Psoas muscle (tissue), 8 donors: ENCODE measurements around the gene LGALS3. TPM values are rescaled to one million over a fixed set of nuclear protein-coding genes. Genes with fewer than 3 reads are reported as not detected.

Source experiments
- ATAC-seq, 4 donors: fragments of 200-7000 bp; cut with Tn5 transposase; one replicate each; pipeline ENCODE4 v1.9.1; 2020; ENCODE audit warnings: moderate library complexity in 3 of 4, mild to moderate bottlenecking in 2 of 4
- DNase-seq, 2 donors: peaks; one replicate each; pipeline ENCODE4 v3.0.0-alpha.2; 2020
- H3K27ac ChIP-seq: fragments of 200-600 bp; one replicate; pipeline ENCODE4 v1.8.0; 2022
- H3K27me3 ChIP-seq, 3 donors: fragments of 200-600 bp in 1 of 3; one replicate each; pipeline versions ENCODE4 v1.6.1 to v1.8.0; 2013 to 2022; ENCODE audit warnings: low read length in 2 of 3, mild to moderate bottlenecking in 2 of 3, moderate library complexity in 1 of 3; ENCODE audit not compliant: insufficient read depth in 3 of 3
- H3K36me3 ChIP-seq, 2 donors: fragments of 200-600 bp in 1 of 2; one replicate each; pipeline versions ENCODE4 v1.6.1 to v1.8.0; 2013 to 2022; ENCODE audit warnings: low read depth in 1 of 2, mild to moderate bottlenecking in 1 of 2, moderate library complexity in 1 of 2; ENCODE audit not compliant: insufficient read depth in 1 of 2
- H3K4me1 ChIP-seq: fragments of 200-600 bp; one replicate; pipeline ENCODE4 v1.8.0; 2022
- H3K4me3 ChIP-seq: fragments of 200-600 bp; one replicate; pipeline ENCODE4 v1.8.0; 2022; ENCODE audit warnings: mild to moderate bottlenecking
- H3K9me3 ChIP-seq: fragments of 200-600 bp; one replicate; pipeline ENCODE4 v1.8.0; 2022
- WGBS, 3 donors: extraction: QIAGEN DNeasy Blood & Tissue Kit; methylation state at CpG; one replicate each; pipeline versions ENCODE4 v1.1.6 to v1.1.7; 2013; 5-methylcytosine and 5-hydroxymethylcytosine counted together
- intact Hi-C, 2 donors: fragments of 100-400 bp; cut with DNase I; formaldehyde crosslinking; loops; one replicate each; pipeline versions ENCODE4 v1.11.0 to v1.14.2; 2022
- polyA plus RNA-seq, 3 donors: library from polyadenylated mRNA; stranded (reverse); fragments of 200-250 nt; gene quantifications; one replicate each; pipeline ENCODE4 v1.2.3, GENCODE V29; 2013
- total RNA-seq, 4 donors: library from RNA; stranded (reverse); fragmentation: NEBNext Ultra II Directional in 2 of 4; extraction: Animal tissue kit (Norgen Biotek cat#: 25700) in 2 of 4; gene quantifications; one replicate each; pipeline versions ENCODE4 v1.2.1 to v1.2.4, GENCODE V29; 2021 to 2023
- TF ChIP-seq, protein P1 (sequence below): fragments of 200-600 bp; IDR thresholded peaks from one replicate; pipeline ENCODE4 v1.8.0; 2022; ENCODE audit warnings: antibody characterized with exemption
- donor health status: healthy with polysubstance abuse.
- donor health status: DM: no; HTN: no; CAD: no; lungs with moderate emphysema.
- donor health status: Bipolar disorder and iron deficiency.
- donor health status: healthy.
- donor health status: DM: yes; HTN: yes; CAD: no.
- donor health status: DM: no; HTN: no; CAD: no.
- donor health status: DM: no; HTN: no; CAD: no.
- donor health status: DM: yes; HTN: yes; CAD: no.

Gene LGALS3
- total and polyA plus RNA-seq, 7 donors = 27.7 to 71.4 (median 44.7) TPM

DNA sequence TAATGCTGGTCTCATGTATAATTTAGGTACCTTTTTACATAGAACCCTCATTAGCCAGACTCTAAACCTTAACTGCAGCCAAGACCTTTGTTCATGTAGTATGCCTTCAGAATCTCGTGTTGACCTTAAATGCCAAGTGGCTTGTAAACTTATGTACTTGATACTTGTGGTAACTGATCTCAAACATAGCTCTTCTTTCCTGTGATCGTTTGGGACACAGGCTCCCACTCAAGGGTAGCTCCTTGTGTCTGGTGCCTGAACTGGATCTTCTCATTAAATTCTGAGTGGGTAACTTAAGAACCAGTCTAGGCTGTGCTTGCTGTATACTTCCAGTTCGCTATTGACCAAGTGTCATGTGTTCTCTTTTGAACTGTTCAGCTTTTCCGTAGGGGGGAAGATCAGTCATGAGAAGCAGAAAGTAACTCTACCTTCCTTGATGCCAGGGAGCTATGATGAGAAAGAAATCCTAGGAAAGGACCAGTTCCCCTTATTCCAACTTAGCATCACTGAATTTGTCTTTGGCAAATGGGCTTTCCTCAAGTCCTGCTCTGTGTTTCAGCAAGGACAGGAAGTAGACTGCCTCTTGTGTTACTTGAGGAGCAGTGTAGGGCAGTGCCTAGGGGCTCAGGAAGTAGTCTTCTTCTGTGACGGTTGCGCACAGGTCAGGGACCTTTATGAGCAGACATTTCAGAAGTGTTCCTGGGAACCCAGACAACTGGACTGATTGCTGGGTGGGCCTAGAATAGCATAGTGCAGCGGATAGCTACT is 2.5 kb downstream of the LGALS3 start:
- H3K27me3 ChIP-seq = peaks cover 0 to 1% (median 0%) of the 10 kb centered on the region in 3 donors
- no peak for ATAC-seq
- no peaks in the 10 kb centered on the region for H3K36me3 ChIP-seq
- no peaks in the 10 kb centered on the region for H3K9me3 ChIP-seq
- DNase-seq = no peak
- no peaks in the 10 kb centered on the region for H3K4me1 ChIP-seq
- peak overlapping the region; percentile 19 for H3K27ac ChIP-seq
- 60 to 70% (median 63%) methylated on average over 7 of the region's 7 CpGs for WGBS, 3 donors
- TF ChIP-seq, protein P1, sequence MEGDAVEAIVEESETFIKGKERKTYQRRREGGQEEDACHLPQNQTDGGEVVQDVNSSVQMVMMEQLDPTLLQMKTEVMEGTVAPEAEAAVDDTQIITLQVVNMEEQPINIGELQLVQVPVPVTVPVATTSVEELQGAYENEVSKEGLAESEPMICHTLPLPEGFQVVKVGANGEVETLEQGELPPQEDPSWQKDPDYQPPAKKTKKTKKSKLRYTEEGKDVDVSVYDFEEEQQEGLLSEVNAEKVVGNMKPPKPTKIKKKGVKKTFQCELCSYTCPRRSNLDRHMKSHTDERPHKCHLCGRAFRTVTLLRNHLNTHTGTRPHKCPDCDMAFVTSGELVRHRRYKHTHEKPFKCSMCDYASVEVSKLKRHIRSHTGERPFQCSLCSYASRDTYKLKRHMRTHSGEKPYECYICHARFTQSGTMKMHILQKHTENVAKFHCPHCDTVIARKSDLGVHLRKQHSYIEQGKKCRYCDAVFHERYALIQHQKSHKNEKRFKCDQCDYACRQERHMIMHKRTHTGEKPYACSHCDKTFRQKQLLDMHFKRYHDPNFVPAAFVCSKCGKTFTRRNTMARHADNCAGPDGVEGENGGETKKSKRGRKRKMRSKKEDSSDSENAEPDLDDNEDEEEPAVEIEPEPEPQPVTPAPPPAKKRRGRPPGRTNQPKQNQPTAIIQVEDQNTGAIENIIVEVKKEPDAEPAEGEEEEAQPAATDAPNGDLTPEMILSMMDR = peak; percentile 15
- intact Hi-C loops = no loop called here
- peak overlapping the region; percentile 79 for H3K4me3 ChIP-seq

DNA sequence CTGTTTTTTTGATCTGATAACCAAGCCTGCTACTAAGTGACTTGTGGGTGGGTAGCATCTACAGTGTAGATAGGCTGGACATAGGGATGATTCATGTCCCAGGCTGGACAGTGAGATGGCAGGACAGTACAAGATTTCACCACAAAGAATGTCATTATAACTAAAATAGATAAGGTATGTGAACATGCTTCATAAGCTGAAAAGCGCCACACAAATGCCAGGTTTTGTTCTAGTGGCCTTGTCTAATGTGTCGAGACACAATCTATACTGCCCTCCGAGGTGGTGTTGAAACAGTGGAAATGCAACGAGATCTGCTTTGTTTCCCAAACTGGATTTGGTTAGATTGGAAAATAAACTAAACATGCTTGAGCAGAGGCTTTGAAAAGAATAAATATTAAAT is 4.4 kb downstream of the LGALS3 start:
- Histone ChIP-seq H3K4me1 (no peaks in the 10 kb centered on the region), H3K36me3 (peaks cover 0 to 4% of the 10 kb centered on the region in 2 donors), H3K9me3 (no peaks in the 10 kb centered on the region), H3K27me3 (peaks cover 0 to 1% (median 0%) of the 10 kb centered on the region in 3 donors), H3K4me3 (no peak overlapping the region), H3K27ac (no peak overlapping the region)
- TF ChIP-seq, protein P1 = peak; percentile 23
- DNase-seq (no peak), ATAC-seq (no peak)
- intact Hi-C loops = no loop called here
- 57 to 64% (median 60%) methylated on average over 4 of the region's 4 CpGs for WGBS, 3 donors

DNA sequence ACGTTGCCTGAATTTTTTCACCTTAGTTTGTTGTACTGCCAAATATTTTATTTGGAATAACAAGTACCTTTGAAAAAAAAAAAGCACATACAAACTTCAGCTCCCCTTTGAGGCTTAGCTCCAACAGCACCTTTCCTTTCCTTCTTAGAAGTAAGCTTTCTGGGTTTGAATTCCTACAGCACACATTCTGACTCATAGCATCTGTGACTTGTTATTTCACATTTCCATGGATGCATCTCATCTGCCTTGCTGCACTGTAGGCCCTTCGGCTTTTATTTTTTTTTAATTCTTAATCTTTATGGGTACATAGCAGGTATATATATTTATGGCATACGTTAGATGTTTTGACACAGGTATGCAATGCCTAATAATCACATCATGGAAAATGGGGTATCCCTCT is 7.2 kb downstream of the LGALS3 start:
- intact Hi-C loops = no loop called here
- peaks cover 2 to 32% of the 10 kb centered on the region in 2 donors for H3K36me3 ChIP-seq
- H3K4me1 ChIP-seq = no peaks in the 10 kb centered on the region
- no peak for ATAC-seq
- H3K4me3 ChIP-seq = no peak overlapping the region
- H3K27ac ChIP-seq = peak overlapping the region; percentile 19
- H3K27me3 ChIP-seq = peaks cover 0 to 1% (median 0%) of the 10 kb centered on the region in 3 donors
- WGBS, 3 donors = 77 to 85% (median 78%) methylated on average over 3 of the region's 3 CpGs
- no peaks in the 10 kb centered on the region for H3K9me3 ChIP-seq
- DNase-seq = no peak
- TF ChIP-seq, protein P1 = no peak

DNA sequence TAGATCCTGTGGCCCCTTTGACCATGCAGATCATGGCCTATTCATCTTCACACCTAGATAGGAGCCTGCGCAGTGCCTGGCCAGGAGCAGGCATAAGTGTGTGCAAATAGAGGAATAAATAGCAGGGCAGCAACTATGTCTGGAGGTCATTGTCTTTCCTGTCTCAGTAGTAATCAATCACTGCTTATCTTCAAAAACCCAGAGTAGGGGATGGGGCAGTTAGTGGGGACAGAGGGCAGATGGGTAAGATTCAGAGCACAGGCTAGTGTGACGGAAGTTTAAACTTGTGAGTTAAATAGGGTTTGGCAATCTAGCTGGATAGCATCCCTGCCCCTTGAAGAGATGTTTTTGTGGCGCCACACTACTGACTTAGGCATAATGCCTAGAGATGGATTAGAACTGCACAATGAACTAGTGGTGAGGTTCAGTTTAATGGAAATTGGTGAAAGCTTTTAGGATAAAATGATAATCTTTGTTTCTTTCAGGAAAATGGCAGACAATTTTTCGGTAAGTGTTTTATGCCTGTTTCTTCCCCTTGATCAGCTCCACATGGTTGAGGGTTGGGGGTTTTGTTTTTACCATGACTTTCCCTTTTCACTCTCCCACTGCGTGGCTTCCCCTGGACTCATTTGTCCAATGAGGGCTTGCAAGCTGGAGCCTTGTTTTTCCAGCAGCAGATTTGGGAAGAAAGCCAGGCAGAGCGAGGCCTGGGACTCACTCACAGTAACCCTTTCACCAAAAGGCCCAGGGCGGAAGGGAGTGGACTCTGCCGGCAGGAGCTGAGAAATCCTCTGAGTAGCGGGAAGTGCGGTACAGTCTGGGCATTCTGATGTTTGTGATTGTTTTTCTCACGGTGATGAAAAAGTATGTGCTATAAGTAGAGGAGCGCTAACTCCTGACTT is 8.1 kb downstream of the LGALS3 start:
- Histone ChIP-seq H3K9me3 (no peaks in the 10 kb centered on the region), H3K4me1 (no peaks in the 10 kb centered on the region), H3K36me3 (peaks cover 3 to 41% of the 10 kb centered on the region in 2 donors), H3K27me3 (no peaks in the 10 kb centered on the region), H3K4me3 (peak overlapping the region; percentile 45), H3K27ac (peak overlapping the region; percentile 19)
- DNase-seq (peak; percentile 63 to 74), ATAC-seq (peak in 3 of 4 donors; percentile 55 to 71 (median 55))
- 53 to 62% (median 55%) methylated on average over 12 of the region's 12 CpGs for whole genome bisulfite sequencing, 3 donors
- TF ChIP-seq, protein P1 = no peak
- intact Hi-C loops = no loop called here
